Gastrocnemius medialis (tissue), 4 donors: ENCODE data around the gene C3orf85. TPM values are rescaled to one million over a fixed set of nuclear protein-coding genes. Genes with fewer than 3 reads are reported as not detected.

Experiments used
- ATAC-seq, 2 donors: fragments of 150-250 bp; one replicate each; pipeline ENCODE4 v1.9.1; 2016
- DNase-seq, 2 donors: peaks; one replicate each; pipeline ENCODE4 v3.0.0-alpha.2; 2019
- H3K27ac ChIP-seq, 4 donors: fragments of 200-600 bp; sonication (generic); 1 replicate in 1 of 4; 2 replicates in 3 of 4; pipeline ENCODE4 v1.5.1; 2016 to 2018; ENCODE audit warnings: mild to moderate bottlenecking in 2 of 4, moderate library complexity in 1 of 4
- H3K27me3 ChIP-seq, 3 donors: fragments of 200-600 bp; sonication (generic) in 2 of 3; 1 replicate in 1 of 3; 2 replicates in 2 of 3; pipeline versions ENCODE4 v1.5.1 to v1.6.0; 2016 to 2019; ENCODE audit warnings: mild to moderate bottlenecking in 1 of 3, moderate library complexity in 1 of 3
- H3K36me3 ChIP-seq, 2 donors: fragments of 200-600 bp; sonication (generic) in 1 of 2; one replicate each; pipeline ENCODE4 v1.5.1; 2017 to 2018
- H3K4me1 ChIP-seq, 2 donors: fragments of 200-600 bp; sonication (generic) in 1 of 2; one replicate each; pipeline ENCODE4 v1.5.1; 2016 to 2017; ENCODE audit warnings: mild to moderate bottlenecking in 2 of 2
- H3K4me3 ChIP-seq, 4 donors: fragments of 200-600 bp; sonication (generic) in 3 of 4; 1 replicate in 1 of 4; 2 replicates in 3 of 4; pipeline ENCODE4 v1.5.1; 2016 to 2019; ENCODE audit warnings: mild to moderate bottlenecking in 2 of 4
- H3K9me3 ChIP-seq, 3 donors: fragments of 200-600 bp; sonication (generic) in 2 of 3; 1 replicate in 1 of 3; 2 replicates in 2 of 3; pipeline ENCODE4 v1.5.1; 2016 to 2019
- POLR2A ChIP-seq, 2 donors: fragments of 450-650 bp; IDR thresholded peaks; one replicate each; pipeline ENCODE4 v1.6.1; 2017; ENCODE audit warnings: antibody characterized with exemption in 2 of 2, mild to moderate bottlenecking in 2 of 2, moderate library complexity in 2 of 2
- in situ Hi-C, 4 donors: fragments of 200-750 bp; cut with MboI; loops; one replicate each; pipeline versions ENCODE4 v1.15.0 to v1.8.0; 2017; ENCODE audit warnings: low sequenced_read_pairs in 4 of 4
- intact Hi-C: fragments of 100-400 bp; cut with DNase I; formaldehyde crosslinking; loops from one replicate; pipeline ENCODE4 v1.15.1; 2023; ENCODE audit warnings: low total_unique reads
- total RNA-seq, 4 donors: library from RNA; depleted of rRNA; stranded (reverse); fragments of >200 nt; gene quantifications; one replicate each; pipeline versions ENCODE4 v1.1.0 to v1.2.3, GENCODE V29; 2016
- TF ChIP-seq, protein P1 (sequence below), 5 experiments: fragments of 450-650 bp in 3 of 5; fragments of 200-600 bp in 2 of 5; sonication (generic) in 2 of 5; IDR thresholded peaks in 4 of 5; conservative IDR thresholded peaks in 1 of 5; 1 replicate in 4 of 5; 2 replicates in 1 of 5; pipeline ENCODE4 v1.5.1; 2016 to 2019; ENCODE audit warnings: antibody characterized with exemption in 5 of 5, mild to moderate bottlenecking in 3 of 5, moderate library complexity in 3 of 5

The C3orf85 gene
- total RNA-seq, 4 donors from 2014 or later = not detected

DNA sequence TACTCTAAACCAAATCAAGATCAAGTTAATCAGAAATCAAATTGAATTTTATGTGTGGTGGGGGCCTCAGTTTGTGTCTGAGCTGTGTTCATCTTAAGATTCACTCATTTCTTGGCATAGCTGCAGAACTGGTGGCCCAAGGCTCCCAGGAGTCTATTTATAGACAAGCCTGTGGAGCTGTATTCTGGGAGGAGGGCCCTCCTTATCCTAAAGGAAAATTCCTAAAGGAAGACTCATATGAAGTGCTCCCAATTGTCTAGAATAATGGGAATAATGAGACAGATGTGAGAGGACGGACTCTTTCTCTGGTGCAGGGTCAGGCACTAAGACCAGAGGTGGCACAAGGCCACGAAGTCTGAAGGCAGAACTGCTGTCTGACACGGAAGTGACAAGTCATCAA, 38.9 kb downstream of the C3orf85 start:
- H3K9me3 ChIP-seq = no peaks in the 10 kb centered on the region
- no peaks in the 10 kb centered on the region for H3K27me3 ChIP-seq
- no peak overlapping the region for H3K4me3 ChIP-seq
- ATAC-seq = no peak
- in situ Hi-C loops = no loop called here
- no peak for DNase-seq
- TF ChIP-seq, protein P1, sequence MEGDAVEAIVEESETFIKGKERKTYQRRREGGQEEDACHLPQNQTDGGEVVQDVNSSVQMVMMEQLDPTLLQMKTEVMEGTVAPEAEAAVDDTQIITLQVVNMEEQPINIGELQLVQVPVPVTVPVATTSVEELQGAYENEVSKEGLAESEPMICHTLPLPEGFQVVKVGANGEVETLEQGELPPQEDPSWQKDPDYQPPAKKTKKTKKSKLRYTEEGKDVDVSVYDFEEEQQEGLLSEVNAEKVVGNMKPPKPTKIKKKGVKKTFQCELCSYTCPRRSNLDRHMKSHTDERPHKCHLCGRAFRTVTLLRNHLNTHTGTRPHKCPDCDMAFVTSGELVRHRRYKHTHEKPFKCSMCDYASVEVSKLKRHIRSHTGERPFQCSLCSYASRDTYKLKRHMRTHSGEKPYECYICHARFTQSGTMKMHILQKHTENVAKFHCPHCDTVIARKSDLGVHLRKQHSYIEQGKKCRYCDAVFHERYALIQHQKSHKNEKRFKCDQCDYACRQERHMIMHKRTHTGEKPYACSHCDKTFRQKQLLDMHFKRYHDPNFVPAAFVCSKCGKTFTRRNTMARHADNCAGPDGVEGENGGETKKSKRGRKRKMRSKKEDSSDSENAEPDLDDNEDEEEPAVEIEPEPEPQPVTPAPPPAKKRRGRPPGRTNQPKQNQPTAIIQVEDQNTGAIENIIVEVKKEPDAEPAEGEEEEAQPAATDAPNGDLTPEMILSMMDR (IDR thresholded peaks at IDR 0.05 in 4 of 5, conservative IDR thresholded peaks at IDR 0.05 in 1 of 5) = no peak
- no peak for TF ChIP-seq POLR2A (IDR thresholded peaks at IDR 0.05)
- no peaks in the 10 kb centered on the region for H3K36me3 ChIP-seq
- no peak overlapping the region for H3K27ac ChIP-seq
- intact Hi-C loops = no loop called here
- no peaks in the 10 kb centered on the region for H3K4me1 ChIP-seq

DNA sequence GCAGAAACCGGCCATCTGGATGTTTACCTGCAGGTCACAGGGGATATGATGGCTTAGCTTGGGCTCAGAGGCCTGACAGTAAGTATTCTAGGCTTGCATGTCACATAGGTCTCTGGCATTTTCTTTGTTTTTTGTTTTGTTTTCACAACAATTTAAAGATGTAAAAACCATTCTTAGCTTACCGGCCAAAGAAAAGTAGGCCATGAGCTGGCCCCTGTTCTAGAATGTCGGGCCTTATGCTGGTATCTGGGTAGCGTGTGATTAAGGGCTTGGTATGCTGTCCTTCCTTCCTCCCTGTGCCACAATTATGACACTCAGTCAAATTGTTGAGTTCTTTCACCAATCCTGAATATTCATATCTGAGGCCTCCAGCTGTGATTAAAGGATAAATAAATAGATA, 40.2 kb downstream of the C3orf85 start:
- H3K27ac ChIP-seq = no peak overlapping the region
- no peaks in the 10 kb centered on the region for H3K36me3 ChIP-seq
- DNase-seq = no peak
- no peak for ATAC-seq
- in situ Hi-C loops (no loop called here), intact Hi-C loops (no loop called here)
- no peaks in the 10 kb centered on the region for H3K9me3 ChIP-seq
- H3K4me3 ChIP-seq = no peak overlapping the region
- TF ChIP-seq, protein P1 (IDR thresholded peaks at IDR 0.05 in 4 of 5, conservative IDR thresholded peaks at IDR 0.05 in 1 of 5) = no peak
- no peak for TF ChIP-seq POLR2A (IDR thresholded peaks at IDR 0.05)
- H3K27me3 ChIP-seq = no peaks in the 10 kb centered on the region
- no peaks in the 10 kb centered on the region for H3K4me1 ChIP-seq

DNA sequence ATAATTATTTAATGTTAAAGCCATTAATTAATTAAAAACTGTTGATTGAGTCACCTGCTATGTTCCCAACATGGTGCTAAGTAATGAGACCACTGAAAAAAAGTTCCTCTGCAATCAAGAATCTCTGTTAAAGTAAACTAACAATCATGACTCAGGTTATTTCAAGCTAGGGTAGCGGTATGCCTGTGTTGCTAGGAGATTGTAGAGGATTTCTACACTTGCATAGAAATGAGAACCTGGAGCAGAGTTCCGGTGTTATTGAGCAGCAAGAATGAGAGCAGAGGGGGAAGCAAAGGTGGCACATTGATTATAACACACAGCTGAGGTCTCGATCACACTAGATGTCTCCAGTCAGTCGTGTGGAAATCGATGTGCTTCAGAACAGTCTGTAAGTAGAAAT, 41.4 kb downstream of the C3orf85 start:
- Histone ChIP-seq H3K4me1 (no peaks in the 10 kb centered on the region), H3K4me3 (no peak overlapping the region), H3K36me3 (no peaks in the 10 kb centered on the region), H3K27me3 (no peaks in the 10 kb centered on the region), H3K9me3 (no peaks in the 10 kb centered on the region), H3K27ac (no peak overlapping the region)
- DNase-seq (no peak), ATAC-seq (no peak)
- in situ Hi-C loops (no loop called here), intact Hi-C loops (no loop called here)
- TF ChIP-seq POLR2A (IDR thresholded peaks at IDR 0.05) = no peak
- TF ChIP-seq, protein P1 (IDR thresholded peaks at IDR 0.05 in 4 of 5, conservative IDR thresholded peaks at IDR 0.05 in 1 of 5) = no peak

DNA sequence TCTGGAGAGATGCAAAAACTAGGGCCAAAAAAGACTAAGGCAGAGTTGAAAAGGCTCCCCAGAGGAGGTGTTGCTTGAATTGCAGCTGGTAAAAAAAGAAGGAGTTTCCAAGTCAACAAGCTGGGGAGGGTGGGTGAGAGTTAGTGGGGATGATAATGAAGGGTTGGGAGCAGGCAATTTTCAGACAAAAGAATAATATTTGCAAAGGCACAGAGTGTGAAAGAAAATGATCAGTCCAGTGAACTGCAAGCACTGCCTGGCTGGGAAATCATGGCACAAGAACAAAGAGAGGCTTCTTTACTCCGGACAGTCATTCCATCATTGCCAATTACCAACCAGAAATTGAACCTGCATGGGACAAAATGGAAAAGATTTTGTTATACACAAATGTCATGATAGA, 42.2 kb downstream of the C3orf85 start:
- no peaks in the 10 kb centered on the region for H3K36me3 ChIP-seq
- H3K27ac ChIP-seq = no peak overlapping the region
- H3K4me1 ChIP-seq = no peaks in the 10 kb centered on the region
- intact Hi-C loops = no loop called here
- TF ChIP-seq, protein P1 (IDR thresholded peaks at IDR 0.05 in 4 of 5, conservative IDR thresholded peaks at IDR 0.05 in 1 of 5) = no peak
- no peak for TF ChIP-seq POLR2A (IDR thresholded peaks at IDR 0.05)
- no peaks in the 10 kb centered on the region for H3K27me3 ChIP-seq
- no peak overlapping the region for H3K4me3 ChIP-seq
- no peaks in the 10 kb centered on the region for H3K9me3 ChIP-seq
- in situ Hi-C loops = no loop called here
- ATAC-seq (no peak), DNase-seq (no peak)

DNA sequence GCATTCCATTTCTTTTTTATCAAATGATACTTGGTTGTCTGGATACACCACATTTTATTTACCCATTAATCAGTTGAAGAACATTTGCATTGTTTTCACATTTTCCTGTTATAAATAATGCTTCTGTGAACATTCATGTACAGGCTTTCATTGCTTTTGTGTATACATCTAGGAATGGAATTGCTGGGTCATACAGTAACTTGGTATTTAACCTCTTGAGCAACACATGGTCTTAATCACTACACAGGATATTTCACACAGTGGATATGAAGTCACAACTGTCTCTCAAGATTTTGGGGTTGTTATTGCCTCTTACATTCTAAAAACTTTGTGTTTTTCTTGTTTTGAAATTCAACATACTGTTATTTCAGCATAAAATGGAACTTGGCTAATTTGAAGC, 48.2 kb downstream of the C3orf85 start:
- TF ChIP-seq, protein P1 (IDR thresholded peaks at IDR 0.05 in 4 of 5, conservative IDR thresholded peaks at IDR 0.05 in 1 of 5) = no peak
- TF ChIP-seq POLR2A (IDR thresholded peaks at IDR 0.05) = no peak
- DNase-seq = no peak
- in situ Hi-C loops (no loop called here), intact Hi-C loops (no loop called here)
- Histone ChIP-seq H3K9me3 (no peaks in the 10 kb centered on the region), H3K4me3 (no peak overlapping the region), H3K4me1 (no peaks in the 10 kb centered on the region), H3K36me3 (no peaks in the 10 kb centered on the region), H3K27me3 (no peaks in the 10 kb centered on the region), H3K27ac (no peak overlapping the region)
- no peak for ATAC-seq
